IMR-90 (cell line): ENCODE measurements around the gene CDC20B. TPM values are rescaled to one million over a fixed set of nuclear protein-coding genes. Genes with fewer than 3 reads are reported as not detected.

ENCODE experiments used
- ATAC-seq: fragments of 200-7000 bp; cut with Tn5 transposase; 2 replicates; pipeline ENCODE4 v1.9.1; 2020; ENCODE audit warnings: low read depth, mild to moderate bottlenecking, moderate library complexity
- BruUV-seq: library from RNA; stranded (reverse); fragments of 400-500 nt; replicated peaks from 2 replicates; lab custom pipeline; 2021; lab: Mats Ljungman, UMichigan
- CTCF ChIA-PET: fragments of 300-600 bp; formaldehyde crosslinking; extraction: SDS; loops from one replicate; lab custom pipeline; 2021; ENCODE audit warnings: antibody characterized with exemption; lab: Yijun Ruan, JAX
- POLR2A ChIA-PET: fragments of 300-600 bp; sonication (Branson Sonifier 250); formaldehyde crosslinking; loops from one replicate; lab custom pipeline; 2022; ENCODE audit warnings: antibody characterized with exemption; ENCODE audit not compliant: unreplicated experiment; lab: Charles Lee
- DNase-seq: peaks from one replicate; pipeline ENCODE4 v3.0.0; 2013
- H2AFZ ChIP-seq: replicated peaks from 2 replicates; pipeline ENCODE3; 2013; ENCODE audit warnings: low read length, mild to moderate bottlenecking; ENCODE audit not compliant: poor library complexity
- H2AK5ac ChIP-seq: 2 replicates; pipeline ENCODE4 v1.6.1; 2013; ENCODE audit warnings: low read depth, low read length, inconsistent platforms
- H2AK9ac ChIP-seq: replicated peaks from 2 replicates; pipeline ENCODE3; 2013; ENCODE audit warnings: mild to moderate bottlenecking, low read depth, low read length, moderate library complexity; ENCODE audit not compliant: poor library complexity
- H2BK120ac ChIP-seq: 2 replicates; pipeline ENCODE4 v1.6.1; 2013; ENCODE audit warnings: low read depth, low read length, inconsistent platforms
- H2BK15ac ChIP-seq: 3 replicates; pipeline ENCODE4 v1.6.1; 2013; ENCODE audit warnings: low read depth, low read length, inconsistent platforms
- H2BK20ac ChIP-seq: 2 replicates; pipeline ENCODE4 v1.6.1; 2013; ENCODE audit warnings: low read depth, mild to moderate bottlenecking, inconsistent platforms, low read length, moderate library complexity
- H2BK5ac ChIP-seq: 2 replicates; pipeline ENCODE4 v1.6.1; 2013; ENCODE audit warnings: mild to moderate bottlenecking, low read depth, low read length, inconsistent platforms; ENCODE audit not compliant: poor library complexity, severe bottlenecking
- H3K14ac ChIP-seq: replicated peaks from 2 replicates; pipeline ENCODE4 v1.6.1; 2013; ENCODE audit warnings: low read depth, low read length, inconsistent platforms
- H3K18ac ChIP-seq: 2 replicates; pipeline ENCODE4 v1.6.1; 2013; ENCODE audit warnings: low read depth, low read length, control low read depth
- H3K23ac ChIP-seq: 2 replicates; pipeline ENCODE4 v1.6.1; 2013; ENCODE audit warnings: low read depth, low read length, inconsistent platforms
- H3K27ac ChIP-seq: 2 replicates; pipeline ENCODE4 v1.5.1; 2013; ENCODE audit warnings: mild to moderate bottlenecking, control low read depth, low read length; ENCODE audit not compliant: insufficient read depth
- H3K27me3 ChIP-seq: 2 replicates; pipeline ENCODE4 v1.6.1; 2013; ENCODE audit warnings: low read length; ENCODE audit not compliant: control insufficient read depth, insufficient read depth
- H3K36me3 ChIP-seq: 2 replicates; pipeline ENCODE4 v1.6.1; 2013; ENCODE audit warnings: low read length, mixed read lengths; ENCODE audit not compliant: control insufficient read depth, insufficient read depth
- H3K4ac ChIP-seq: 2 replicates; pipeline ENCODE4 v1.6.1; 2013; ENCODE audit warnings: low read depth, low read length, inconsistent platforms
- H3K4me1 ChIP-seq: 2 replicates; pipeline ENCODE4 v1.6.1; 2013; ENCODE audit warnings: low read length, mixed read lengths; ENCODE audit not compliant: control insufficient read depth, insufficient read depth
- H3K4me2 ChIP-seq: 2 replicates; pipeline ENCODE4 v1.6.1; 2013; ENCODE audit warnings: low read depth, mild to moderate bottlenecking, control low read depth, low read length, moderate library complexity
- H3K4me3 ChIP-seq: 2 replicates; pipeline ENCODE4 v1.5.1; 2013; ENCODE audit warnings: low read depth, mild to moderate bottlenecking, control low read depth, low read length, moderate library complexity; ENCODE audit not compliant: insufficient read depth
- H3K56ac ChIP-seq: 2 replicates; pipeline ENCODE4 v1.6.1; 2013; ENCODE audit warnings: low read length, inconsistent platforms; ENCODE audit not compliant: insufficient read depth; ENCODE audit errors: extremely low read depth
- H3K79me1 ChIP-seq, 2 experiments: 2 replicates each; pipeline ENCODE4 v1.6.1; 2013; ENCODE audit warnings: low read length in 2 of 2, inconsistent platforms in 1 of 2, low read depth in 1 of 2
- H3K9ac ChIP-seq: 2 replicates; pipeline ENCODE4 v1.6.1; 2013; ENCODE audit warnings: low read depth, low read length, control low read depth
- H3K9me1 ChIP-seq: 2 replicates; pipeline ENCODE4 v1.6.1; 2013; ENCODE audit warnings: low read length, inconsistent platforms; ENCODE audit not compliant: insufficient read depth
- H3K9me3 ChIP-seq: 2 replicates; pipeline ENCODE4 v1.6.1; 2013; ENCODE audit warnings: low read length; ENCODE audit not compliant: control insufficient read depth, insufficient read depth
- H4K20me1 ChIP-seq: 2 replicates; pipeline ENCODE4 v1.6.1; 2013; ENCODE audit warnings: low read length, inconsistent platforms; ENCODE audit not compliant: insufficient read depth
- H4K5ac ChIP-seq: 2 replicates; pipeline ENCODE4 v1.6.1; 2013; ENCODE audit warnings: mild to moderate bottlenecking, low read depth, low read length, control low read depth
- H4K8ac ChIP-seq, 2 experiments: 2 replicates each; pipeline ENCODE4 v1.6.1; 2013; ENCODE audit warnings: low read depth in 2 of 2, low read length in 2 of 2, control low read depth in 1 of 2, inconsistent platforms in 1 of 2
- H4K91ac ChIP-seq: 2 replicates; pipeline ENCODE4 v1.6.1; 2013; ENCODE audit warnings: low read depth, low read length, inconsistent platforms; ENCODE audit not compliant: insufficient read depth
- BHLHE40 ChIP-seq: fragments of 150-350 bp; IDR thresholded peaks from 2 replicates; pipeline ENCODE4 v1.6.1; 2016; ENCODE audit warnings: mild to moderate bottlenecking, low read depth, low read length
- CEBPB ChIP-seq: IDR thresholded peaks from 2 replicates; pipeline ENCODE4 v1.6.1; 2012; ENCODE audit warnings: low read depth, low read length, improper control_type of control experiment
- CHD1 ChIP-seq: IDR thresholded peaks from 2 replicates; pipeline ENCODE4 v1.6.1; 2012; ENCODE audit warnings: low read depth, low read length, improper control_type of control experiment
- CTCF ChIP-seq: conservative IDR thresholded peaks from 2 replicates; pipeline ENCODE4 v1.5.1; 2012; ENCODE audit warnings: mild to moderate bottlenecking, low read depth, low read length, improper control_type of control experiment
- ELK1 ChIP-seq: fragments of 150-350 bp; IDR thresholded peaks from 2 replicates; pipeline ENCODE4 v1.6.1; 2016; ENCODE audit warnings: low read depth, mild to moderate bottlenecking, low read length, moderate library complexity, borderline replicate concordance
- FOS ChIP-seq: fragments of 150-350 bp; IDR thresholded peaks from 2 replicates; pipeline ENCODE4 v1.6.1; 2016; ENCODE audit warnings: low read depth, low read length
- MAFK ChIP-seq: IDR thresholded peaks from 2 replicates; pipeline ENCODE4 v1.6.1; 2012; ENCODE audit warnings: low read depth, low read length, improper control_type of control experiment
- MAZ ChIP-seq: IDR thresholded peaks from 2 replicates; pipeline ENCODE4 v1.6.1; 2012; ENCODE audit warnings: low read depth, mild to moderate bottlenecking, low read length, improper control_type of control experiment, moderate library complexity, borderline replicate concordance
- MXI1 ChIP-seq: IDR thresholded peaks from 2 replicates; pipeline ENCODE4 v1.6.1; 2012; ENCODE audit warnings: low read depth, mild to moderate bottlenecking, low read length, moderate library complexity, borderline replicate concordance
- NFE2L2 ChIP-seq: fragments of 150-350 bp; IDR thresholded peaks from 2 replicates; pipeline ENCODE4 v1.6.1; 2016; ENCODE audit warnings: low read depth, mild to moderate bottlenecking, low read length
- POLR2A ChIP-seq: IDR thresholded peaks from 2 replicates; pipeline ENCODE4 v1.6.1; 2012; ENCODE audit warnings: mild to moderate bottlenecking, low read depth, low read length
- RAD21 ChIP-seq: IDR thresholded peaks from 2 replicates; pipeline ENCODE4 v1.6.1; 2012; ENCODE audit warnings: low read length, improper control_type of control experiment
- RCOR1 ChIP-seq: IDR thresholded peaks from 2 replicates; pipeline ENCODE4 v1.6.1; 2012; ENCODE audit warnings: mild to moderate bottlenecking, low read length, improper control_type of control experiment; ENCODE audit not compliant: insufficient replicate concordance
- RFX5 ChIP-seq: IDR thresholded peaks from 2 replicates; pipeline ENCODE4 v1.8.0; 2012; ENCODE audit warnings: low read depth, mild to moderate bottlenecking, low read length, moderate library complexity
- SMC3 ChIP-seq: fragments of 150-350 bp; IDR thresholded peaks from 2 replicates; pipeline ENCODE4 v1.6.1; 2016; ENCODE audit warnings: low read depth, mild to moderate bottlenecking, antibody characterized with exemption, low read length, moderate library complexity
- USF2 ChIP-seq: fragments of 150-350 bp; IDR thresholded peaks from 2 replicates; pipeline ENCODE4 v1.6.1; 2017; ENCODE audit warnings: mild to moderate bottlenecking, antibody characterized with exemption, low read length, low read depth
- dilution Hi-C: fragments of 300-500 bp; cut with HindIII; formaldehyde crosslinking; loops from one replicate; pipeline ENCODE4 v1.14.3; 2018; ENCODE audit warnings: low sequenced_read_pairs; ENCODE audit not compliant: unreplicated experiment
- in situ Hi-C: fragments of 300-500 bp; cut with MboI; formaldehyde crosslinking; loops from 3 replicates; pipeline ENCODE4 v1.14.3; 2019; ENCODE audit warnings: low sequenced_read_pairs, inconsistent platforms, mixed read lengths
- intact Hi-C: fragments of 100-400 bp; cut with micrococcal nuclease; formaldehyde crosslinking; loops from 2 replicates; pipeline ENCODE4 v1.10.0; 2022
- polyA plus RNA-seq, 3 experiments: library from polyadenylated mRNA; depleted of rRNA; stranded (reverse); fragments of >200 nt; gene quantifications; 2 replicates each; pipeline ENCODE4 v1.2.3, GENCODE V29; 2012; ENCODE audit warnings: low replicate concordance in 1 of 3
- total RNA-seq: library from RNA; depleted of rRNA; stranded (reverse); fragments of >200 nt; gene quantifications from 2 replicates; pipeline ENCODE4 v1.2.3, GENCODE V29; 2012

The CDC20B gene
- total and polyA plus RNA-seq, 2 of the 4 experiments (the other 2 are of a cell fraction), result not detected

- Histone ChIP-seq H4K8ac (no peak overlapping the region), H3K23ac (no peak overlapping the region), H2AFZ (no peak overlapping the region), H2AK9ac (no peak overlapping the region), H2BK20ac (no peak overlapping the region), H2BK120ac (no peak overlapping the region), H4K20me1 (no peaks in the 10 kb centered on the region), H3K56ac (no peak overlapping the region), H3K27me3 (peaks cover 3% of the 10 kb centered on the region), H2AK5ac (no peak overlapping the region), H3K4ac (no peak overlapping the region), H3K4me3 (no peak overlapping the region), H2BK15ac (no peak overlapping the region), H3K9me1 (no peaks in the 10 kb centered on the region), H3K14ac (no peak overlapping the region), H3K36me3 (no peaks in the 10 kb centered on the region), H3K9me3 (0 out of 2 replicates have a peak, but pooled peaks cover 1% of the 10 kb centered on the region), H2BK5ac (no peak overlapping the region), H4K91ac (no peak overlapping the region), H3K4me1 (no peaks in the 10 kb centered on the region), H3K9ac (no peak overlapping the region), H3K27ac (no peak overlapping the region), H3K4me2 (no peak overlapping the region), H3K18ac (no peak overlapping the region), H4K5ac (no peak overlapping the region), H3K79me1 (no peaks in the 10 kb centered on the region)
- DNase-seq (no peak), ATAC-seq (no peak)
- no peak for TF ChIP-seq USF2
- no peak for TF ChIP-seq MAZ
- no peak for TF ChIP-seq RFX5
- no peak for TF ChIP-seq SMC3
- no peak for TF ChIP-seq CEBPB
- TF ChIP-seq CHD1, result no peak
- no peak for TF ChIP-seq ELK1
- no peak for TF ChIP-seq RCOR1
- no peak for TF ChIP-seq MAFK
- TF ChIP-seq FOS, result no peak
- TF ChIP-seq NFE2L2, result no peak
- TF ChIP-seq MXI1, result no peak
- no peak for TF ChIP-seq POLR2A
- no peak for TF ChIP-seq RAD21
- no peak for TF ChIP-seq BHLHE40
- TF ChIP-seq CTCF, result no peak
- intact Hi-C loops, result no loop called here
- dilution Hi-C loops, result no loop called here
- ChIA-PET CTCF (interaction anchor here (0.7 kb wide), 1 partner anchor 448 kb away, joined by 4 read pairs; no protein-coding TSS in a partner anchor), POLR2A (no interaction called here)
- in situ Hi-C loops, result no loop called here
- no TSS peak for BruUV-seq
Measured at GRCh38 chr5:55081541-55081940, 91.4 kb downstream of the CDC20B start.
